Brain pericyte (primary cell): Measurements from ENCODE around the gene CROCC2.

Experiments
- DNase-seq: peaks from one replicate; pipeline ENCODE4 v3.0.0-alpha.2; 2012; ENCODE audit warnings: low read depth, low spot score

The CROCC2 gene

DNA sequence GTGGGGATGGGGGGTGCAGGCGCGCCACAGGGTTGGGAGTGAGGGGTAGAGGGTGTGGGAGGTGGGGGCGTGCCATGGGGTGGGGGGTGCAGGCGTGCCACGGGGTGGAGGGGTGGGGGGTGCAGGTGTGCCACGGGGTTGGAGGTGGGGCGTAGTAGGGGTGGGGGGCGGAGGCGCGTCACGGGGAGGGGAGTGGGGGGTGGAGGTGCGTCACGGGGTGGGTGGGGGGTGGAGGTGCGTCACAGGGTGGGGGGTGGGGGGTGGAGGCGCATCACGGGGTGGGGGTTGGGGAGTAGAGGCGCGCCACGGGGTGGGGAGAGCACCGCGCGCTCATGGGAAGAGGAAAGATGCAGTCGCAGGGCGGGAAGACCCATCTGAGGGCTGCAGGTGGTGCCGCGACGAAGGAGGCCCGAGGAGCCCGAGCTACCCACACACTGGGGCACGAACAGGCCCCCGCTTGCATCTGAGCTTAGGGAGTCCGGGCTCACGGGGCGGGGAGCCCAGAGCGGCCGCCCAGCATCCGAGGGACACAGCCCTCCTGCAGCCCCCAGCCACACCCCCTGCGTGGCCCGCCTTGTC, 129.8 kb downstream of the CROCC2 start:
- DNase-seq: no peak

- DNase-seq: no peak
These were observed 130.3 kb downstream of the CROCC2 start for GRCh38 chr2:241036397-241036963.

- no peak for DNase-seq
These were observed 130.9 kb downstream of the CROCC2 start for GRCh38 chr2:241036964-241037421.

DNA sequence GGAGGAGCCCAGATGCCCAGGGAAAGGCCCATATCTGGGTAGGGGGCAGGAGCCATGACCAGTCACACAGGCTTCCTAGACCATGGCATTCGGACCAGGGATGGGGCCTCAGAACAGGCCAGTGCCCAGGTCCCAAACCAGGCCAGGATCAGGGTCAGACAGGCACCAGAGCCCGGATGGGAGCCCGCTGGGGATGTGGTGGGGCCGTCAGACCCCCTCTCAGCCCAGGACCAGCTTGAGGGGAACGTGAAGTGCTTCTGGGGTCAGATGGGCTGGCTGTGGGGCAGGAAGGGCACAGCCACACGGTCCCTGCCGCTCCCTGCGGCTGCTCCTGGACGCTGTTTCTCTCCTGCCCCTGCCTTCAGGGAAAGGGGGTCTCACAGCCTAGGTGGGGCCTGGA, 131.4 kb downstream of the CROCC2 start:
- DNase-seq: no peak

GRCh38 chr2:241038374-241039180, 132.4 kb downstream of the CROCC2 start:
- DNase-seq: no peak

DNA sequence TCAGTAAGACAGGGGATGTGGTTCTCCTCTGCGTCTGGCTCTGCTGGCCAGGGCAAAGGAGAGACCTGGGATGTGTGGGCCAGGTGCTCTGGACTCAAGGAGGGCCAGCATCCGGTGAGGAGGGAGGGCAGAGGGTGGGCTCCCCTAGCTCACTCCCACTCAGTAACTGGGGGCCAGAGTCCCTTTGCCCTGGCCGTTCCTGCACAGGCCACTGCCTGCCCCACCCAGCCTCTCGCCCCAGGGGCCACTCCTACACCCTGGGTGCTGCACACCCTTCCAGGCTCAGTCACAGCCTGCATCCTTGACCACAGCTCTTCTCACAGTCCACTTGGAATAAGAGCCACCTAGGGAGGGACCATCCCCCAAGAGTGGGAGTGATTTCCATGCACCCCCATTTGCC, 133.3 kb downstream of the CROCC2 start:
- DNase-seq: no peak

DNA sequence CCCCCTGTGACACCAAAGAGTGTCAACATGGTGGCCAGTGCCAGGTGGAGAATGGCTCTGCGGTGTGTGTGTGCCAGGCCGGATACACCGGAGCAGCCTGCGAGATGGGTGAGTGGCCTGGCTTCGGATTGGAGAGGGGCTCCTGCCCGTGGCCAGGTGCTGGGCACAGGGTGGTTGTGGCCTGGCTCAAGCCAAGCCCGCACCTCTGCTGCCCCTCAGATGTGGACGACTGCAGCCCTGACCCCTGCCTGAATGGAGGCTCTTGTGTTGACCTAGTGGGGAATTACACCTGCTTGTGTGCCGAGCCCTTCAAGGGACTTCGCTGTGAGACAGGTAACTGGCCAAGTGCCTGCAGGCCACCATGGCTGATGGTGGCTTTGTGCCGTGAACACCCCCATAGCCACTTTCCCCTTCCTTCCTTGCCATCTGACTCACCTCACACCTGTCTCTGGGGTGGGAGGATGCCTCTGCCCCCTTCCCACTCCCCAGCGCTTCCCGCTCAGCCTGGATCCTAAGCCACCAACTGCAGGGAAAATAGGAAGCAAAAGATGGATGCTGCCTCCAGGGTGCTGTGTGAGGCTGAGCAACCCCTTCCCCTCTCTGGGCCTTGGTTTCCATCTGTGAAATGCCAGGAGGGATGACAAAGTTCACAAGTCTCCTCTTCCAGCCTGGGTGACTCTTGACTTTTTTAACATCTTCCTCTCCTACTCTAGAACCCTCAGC, 134.1 kb downstream of the CROCC2 start:
- DNase-seq: no peak

- DNase-seq: no peak
These were observed 135.5 kb downstream of the CROCC2 start for GRCh38 chr2:241041589-241042158.
